CD4-positive, alpha-beta T cell treated with Interleukin-4 for 1 hour (primary cell): Measurements from ENCODE around the gene UGT1A1.

ENCODE experiments used
- DNase-seq, 2 donors: peaks; one replicate each; pipeline ENCODE4 v3.0.0-alpha.2; 2020 to 2022

UGT1A1 gene

DNA sequence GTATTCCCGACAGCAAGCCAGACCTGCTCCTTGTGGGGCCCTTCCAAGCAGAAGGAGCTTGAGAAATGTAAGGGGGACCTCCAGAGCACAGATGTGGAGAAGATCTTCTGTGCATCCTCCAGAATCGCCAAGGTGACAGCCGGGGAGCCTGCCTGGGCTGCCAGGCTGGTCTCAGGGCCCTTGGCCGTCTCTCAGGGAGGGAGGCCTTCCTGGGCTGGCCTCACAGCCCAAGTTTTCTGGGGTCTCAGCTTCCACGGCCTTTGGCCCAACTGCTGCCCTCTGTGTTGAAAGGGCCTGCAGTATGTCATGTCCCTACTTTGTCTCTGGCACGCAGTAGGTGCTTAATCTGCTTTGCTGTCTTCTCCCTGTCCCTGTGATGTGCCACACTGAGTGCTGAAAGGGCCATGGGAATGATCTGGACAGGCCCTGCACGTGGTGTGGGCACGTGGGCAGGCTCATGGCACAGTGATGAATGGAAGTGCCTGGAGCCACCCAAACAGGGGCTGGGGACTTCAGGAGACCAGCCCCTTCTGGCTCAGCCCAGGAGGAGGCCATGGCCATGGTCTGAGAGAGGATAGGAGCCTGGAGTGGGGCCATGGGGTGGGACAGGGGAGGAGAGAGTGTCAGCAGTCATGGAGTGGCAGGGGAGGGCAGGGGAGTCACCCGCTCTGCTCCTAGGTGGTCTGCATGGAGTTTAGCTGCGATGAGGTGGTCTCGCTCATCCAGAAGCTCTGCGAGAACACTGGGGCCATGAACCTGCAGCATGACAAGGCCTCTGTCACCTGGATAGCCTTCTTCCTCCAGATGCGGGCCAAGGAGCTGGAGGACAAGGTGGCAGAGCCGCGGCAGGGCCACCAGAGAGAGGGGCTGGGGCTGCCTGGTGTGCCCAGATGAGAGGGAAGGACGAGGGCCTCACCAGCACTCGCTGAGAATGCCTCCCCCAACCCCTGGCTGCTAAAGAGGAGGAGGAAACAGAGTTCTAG, 58.9 kb downstream of the UGT1A1 start:
- peak in 1 of 2 donors; percentile 5 for DNase-seq

DNA sequence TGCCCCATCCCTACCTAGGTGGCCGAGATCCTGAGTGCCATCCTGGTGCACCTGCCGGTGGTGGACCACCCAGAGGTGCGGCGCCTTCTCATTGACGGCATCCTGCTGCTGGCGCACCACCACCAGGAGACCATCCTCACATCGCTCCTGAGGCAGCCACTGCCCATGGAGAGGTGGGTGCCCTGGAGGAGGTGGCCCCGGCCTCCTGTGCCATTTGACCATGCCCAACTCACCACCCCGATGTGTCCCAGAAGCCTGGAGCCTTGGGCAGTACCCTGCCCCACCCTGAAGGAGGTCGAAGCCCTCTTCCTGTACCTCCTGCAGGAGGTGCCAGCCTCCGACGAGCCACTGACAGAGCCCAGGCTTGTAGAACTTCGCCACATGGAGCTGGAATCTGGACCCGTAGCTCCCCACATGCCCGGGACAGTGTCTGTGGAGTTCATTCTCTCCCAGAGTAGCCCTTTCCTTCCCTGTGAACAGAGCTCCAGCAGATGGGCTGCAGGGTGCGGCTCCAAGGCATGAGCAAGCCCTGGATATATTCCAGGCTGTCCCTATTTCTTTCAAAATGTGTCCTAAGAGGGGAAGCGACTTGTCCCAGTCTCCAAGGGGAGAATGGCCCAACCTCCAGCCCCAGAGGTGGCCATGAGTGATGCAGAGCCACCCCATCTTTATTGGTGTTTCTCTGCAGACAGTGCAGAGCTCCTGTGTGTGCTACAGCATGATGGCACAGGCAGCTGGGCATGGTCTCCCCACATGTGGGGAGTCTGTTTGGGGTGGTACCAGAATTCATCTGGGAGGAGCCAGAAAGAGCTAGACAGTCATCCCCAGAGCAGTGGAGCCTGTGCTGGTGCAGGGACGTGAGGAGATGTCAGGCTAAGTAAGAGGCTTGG, 60.1 kb downstream of the UGT1A1 start:
- peak in 1 of 2 donors; percentile 5 for DNase-seq

DNA sequence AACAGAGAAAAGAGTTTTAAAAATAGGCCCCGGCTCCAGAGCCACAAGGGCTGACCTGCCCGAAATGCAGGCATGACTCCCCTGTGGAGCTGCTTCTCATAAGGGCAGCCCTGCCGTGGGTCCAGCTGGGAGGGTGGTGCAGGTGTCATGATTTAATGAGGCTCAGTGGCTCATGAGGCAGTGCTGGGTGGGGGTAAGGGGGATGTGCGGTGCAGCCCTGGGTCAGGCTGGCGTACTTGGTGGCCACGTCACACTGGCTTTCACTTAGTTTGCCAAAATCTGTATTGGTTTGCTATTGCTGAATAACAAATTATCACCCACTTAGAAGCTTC, 60.7 kb downstream of the UGT1A1 start:
- DNase-seq: no peak

DNA sequence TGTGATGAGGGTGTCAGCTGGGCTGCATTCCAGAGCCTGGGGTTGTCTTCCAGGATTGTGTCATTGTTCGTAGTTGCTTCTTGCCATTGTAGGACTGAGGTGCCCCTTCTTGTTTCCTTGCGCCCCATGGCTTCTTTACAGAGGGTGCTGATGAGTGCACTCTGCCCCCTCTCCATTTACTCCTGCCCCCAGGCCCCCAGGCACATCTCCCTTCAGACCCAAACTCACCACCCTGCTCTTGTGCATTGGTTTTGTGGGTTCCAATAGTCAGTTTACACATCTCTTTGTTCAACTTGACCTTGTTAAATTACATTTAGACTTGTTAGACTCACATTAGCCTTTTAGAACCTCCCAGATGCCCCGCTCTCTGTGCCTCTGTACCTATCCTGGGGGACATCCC, 61.1 kb downstream of the UGT1A1 start:
- no peak for DNase-seq

DNA sequence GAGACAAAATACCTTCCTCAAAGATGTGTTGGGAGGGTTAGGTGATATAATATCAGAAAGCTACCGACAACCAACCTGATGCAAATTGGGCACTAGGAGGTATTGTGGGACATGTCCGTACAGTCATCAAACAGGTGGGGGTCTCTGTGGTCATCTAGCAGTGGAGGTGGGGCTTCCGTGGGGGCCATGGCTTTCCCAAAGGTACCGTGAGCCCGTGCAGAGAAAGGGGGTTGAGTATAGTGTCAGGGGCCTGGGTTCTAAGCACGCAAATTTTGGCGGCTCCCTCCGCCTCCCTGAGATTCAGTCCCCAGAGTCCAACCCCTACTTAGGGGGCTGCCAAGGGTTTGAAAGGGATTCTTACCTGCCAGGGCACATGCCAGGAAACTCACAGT, 61.6 kb downstream of the UGT1A1 start:
- DNase-seq: no peak

DNA sequence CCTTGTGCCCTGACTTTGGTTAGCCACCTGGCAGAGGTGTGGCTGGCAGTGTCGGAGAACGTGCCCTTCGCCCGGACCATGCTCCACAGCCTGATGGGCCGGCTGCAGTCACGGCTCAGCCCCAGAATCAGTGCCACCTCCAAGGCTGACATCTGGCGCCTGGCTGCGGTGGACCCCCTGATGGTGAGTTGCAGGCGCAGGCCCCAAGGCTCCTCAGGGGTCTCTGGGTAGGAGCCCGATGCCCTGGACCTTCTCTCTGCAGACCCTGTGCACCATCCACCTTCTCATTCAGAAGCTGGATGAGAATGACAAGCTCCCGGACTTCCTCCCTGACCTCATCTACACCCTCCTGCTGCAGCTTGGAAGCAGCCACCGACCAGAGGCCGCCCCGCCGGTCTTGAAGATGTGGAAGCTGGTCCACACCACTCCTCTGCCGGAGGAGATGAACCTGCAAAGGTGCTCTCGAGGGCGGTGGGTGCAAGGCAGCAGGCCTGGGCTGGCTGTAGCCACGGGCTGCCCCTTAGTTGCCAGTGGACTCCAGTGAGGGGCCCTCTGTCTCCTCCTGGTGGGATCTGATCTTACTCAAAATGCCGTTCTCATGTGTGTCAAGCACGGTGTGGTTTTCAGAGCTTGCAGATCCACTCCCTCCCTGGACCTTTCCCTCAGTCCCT, 62.2 kb downstream of the UGT1A1 start:
- DNase-seq: no peak
